Neural crest cell (in vitro differentiated cells): ENCODE data around the gene RASAL2. TPM values are rescaled to one million over a fixed set of nuclear protein-coding genes. Genes with fewer than 3 reads are reported as not detected.

Experiments used
- DNase-seq: peaks from one replicate; pipeline ENCODE4 v3.0.0; 2021; ENCODE audit warnings: low read depth, mixed read lengths, low spot score
- H3K27ac Mint-ChIP-seq: one replicate; pipeline ENCODE4 v1.8.0; 2021; ENCODE audit warnings: mild to moderate bottlenecking, mixed read lengths; ENCODE audit not compliant: unreplicated experiment
- H3K27me3 Mint-ChIP-seq: 2 replicates; pipeline ENCODE4 v1.8.0; 2021; ENCODE audit warnings: low read depth, mild to moderate bottlenecking, mixed read lengths
- H3K36me3 Mint-ChIP-seq: 2 replicates; pipeline ENCODE4 v1.8.0; 2021; ENCODE audit warnings: low read depth, mild to moderate bottlenecking, mixed read lengths
- H3K4me1 Mint-ChIP-seq: 2 replicates; pipeline ENCODE4 v1.8.0; 2021; ENCODE audit warnings: mixed read lengths
- H3K4me3 Mint-ChIP-seq: one replicate; pipeline ENCODE4 v1.8.0; 2021; ENCODE audit warnings: mild to moderate bottlenecking, mixed read lengths
- H3K9me3 Mint-ChIP-seq: 2 replicates; pipeline ENCODE4 v1.8.0; 2021; ENCODE audit warnings: mixed read lengths
- CTCF ChIP-seq: fragments of 200-600 bp; sonication (generic); conservative IDR thresholded peaks from 2 replicates; pipeline ENCODE4 v1.5.0; 2021; ENCODE audit warnings: antibody characterized with exemption, mild to moderate bottlenecking
- total RNA-seq: library from RNA; stranded (reverse); gene quantifications from 2 replicates; pipeline ENCODE4 v1.2.1, GENCODE V29; 2021

The RASAL2 gene
- total RNA-seq, 1 donor from 2014 or later, result 20.9 TPM

DNA sequence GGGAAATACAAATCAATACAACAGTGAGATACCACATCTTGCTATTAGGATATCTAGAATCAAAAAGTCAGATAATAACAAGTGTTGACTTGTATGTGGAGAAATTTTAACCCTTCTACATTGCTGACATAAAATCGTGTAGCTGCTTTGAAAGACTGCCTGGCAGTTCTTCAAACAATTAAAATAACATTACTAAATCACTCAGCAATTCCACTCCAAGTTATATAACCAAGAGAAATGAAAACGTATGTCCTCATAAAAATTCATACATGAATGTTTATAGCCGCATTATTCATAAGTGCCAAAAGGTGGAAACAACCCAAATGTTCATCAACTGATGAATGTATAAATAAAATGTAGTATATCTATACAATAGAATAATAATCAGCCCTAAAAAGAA lies 164.6 kb downstream of the RASAL2 start:
- no peak for DNase-seq
- no peak overlapping the region for H3K27ac Mint-ChIP-seq
- peaks cover 38% of the 10 kb centered on the region for H3K4me1 Mint-ChIP-seq
- no peak overlapping the region for H3K4me3 Mint-ChIP-seq
- TF ChIP-seq CTCF, result no peak
- peaks cover 2% of the 10 kb centered on the region for H3K27me3 Mint-ChIP-seq
- H3K9me3 Mint-ChIP-seq, result peaks cover 5% of the 10 kb centered on the region
- peaks cover 12% of the 10 kb centered on the region for H3K36me3 Mint-ChIP-seq

- Mint-ChIP-seq H3K9me3 (peaks cover 2% of the 10 kb centered on the region), H3K36me3 (peaks cover 4% of the 10 kb centered on the region), H3K27me3 (peaks cover 13% of the 10 kb centered on the region), H3K4me1 (peaks cover 61% of the 10 kb centered on the region), H3K27ac (peak overlapping the region; percentile 98), H3K4me3 (peak overlapping the region; percentile 71)
- DNase-seq, result no peak
- no peak for TF ChIP-seq CTCF
These were observed 168.2 kb downstream of the RASAL2 start for GRCh38 chr1:178262120-178262500.

DNA sequence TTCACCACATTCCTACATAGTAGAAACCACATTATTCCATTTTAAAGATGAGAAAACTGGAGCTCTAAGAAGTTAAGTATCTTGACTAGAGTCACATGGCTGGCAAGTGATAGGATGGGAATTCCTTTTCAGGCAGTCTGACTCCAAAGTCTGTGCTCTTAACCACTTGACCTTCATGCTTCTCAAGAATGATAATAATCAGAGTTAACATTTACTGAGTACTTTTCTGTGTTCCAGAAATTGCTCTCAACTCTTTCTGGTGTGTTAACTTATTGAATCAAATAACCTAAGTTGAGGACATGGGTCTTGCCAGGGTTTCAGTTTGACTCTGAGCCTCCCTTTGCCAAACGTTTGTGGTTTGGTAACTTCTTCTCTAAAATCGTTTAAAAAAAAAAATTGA lies 169.4 kb downstream of the RASAL2 start:
- Mint-ChIP-seq H3K27ac (no peak overlapping the region), H3K4me1 (peaks cover 69% of the 10 kb centered on the region), H3K4me3 (peak overlapping the region; percentile 54), H3K27me3 (peaks cover 16% of the 10 kb centered on the region), H3K36me3 (peaks cover 4% of the 10 kb centered on the region), H3K9me3 (peaks cover 5% of the 10 kb centered on the region)
- no peak for TF ChIP-seq CTCF
- DNase-seq, result no peak

GRCh38 chr1:178266113-178266512 lies 172.2 kb downstream of the RASAL2 start:
- DNase-seq, result no peak
- Mint-ChIP-seq H3K27ac (peak overlapping the region; percentile 1), H3K4me3 (no peak overlapping the region), H3K4me1 (peaks cover 58% of the 10 kb centered on the region), H3K9me3 (peaks cover 3% of the 10 kb centered on the region), H3K27me3 (peaks cover 17% of the 10 kb centered on the region), H3K36me3 (no peaks in the 10 kb centered on the region)
- no peak for TF ChIP-seq CTCF

- Mint-ChIP-seq H3K27ac (peak overlapping the region; percentile 1), H3K4me3 (peak overlapping the region; percentile 0), H3K4me1 (peaks cover 58% of the 10 kb centered on the region), H3K9me3 (peaks cover 3% of the 10 kb centered on the region), H3K36me3 (no peaks in the 10 kb centered on the region), H3K27me3 (peaks cover 17% of the 10 kb centered on the region)
- no peak for DNase-seq
- TF ChIP-seq CTCF, result no peak
These were observed 172.7 kb downstream of the RASAL2 start for GRCh38 chr1:178266619-178267066.
